GM12892 (cell line): ENCODE measurements around the gene MYH10.

Experiments used
- POLR2A ChIP-seq: IDR thresholded peaks from 2 replicates; pipeline ENCODE4 v1.6.1; 2011; ENCODE audit warnings: low read depth, low read length, control low read depth
- POLR2AphosphoS5 ChIP-seq: IDR thresholded peaks from 2 replicates; pipeline ENCODE4 v1.6.1; 2011; ENCODE audit warnings: low read depth, low read length, control low read depth
- TAF1 ChIP-seq: IDR thresholded peaks from 2 replicates; pipeline ENCODE4 v1.6.1; 2011; ENCODE audit warnings: low read depth, mild to moderate bottlenecking, control low read depth, low read length, borderline replicate concordance

DNA sequence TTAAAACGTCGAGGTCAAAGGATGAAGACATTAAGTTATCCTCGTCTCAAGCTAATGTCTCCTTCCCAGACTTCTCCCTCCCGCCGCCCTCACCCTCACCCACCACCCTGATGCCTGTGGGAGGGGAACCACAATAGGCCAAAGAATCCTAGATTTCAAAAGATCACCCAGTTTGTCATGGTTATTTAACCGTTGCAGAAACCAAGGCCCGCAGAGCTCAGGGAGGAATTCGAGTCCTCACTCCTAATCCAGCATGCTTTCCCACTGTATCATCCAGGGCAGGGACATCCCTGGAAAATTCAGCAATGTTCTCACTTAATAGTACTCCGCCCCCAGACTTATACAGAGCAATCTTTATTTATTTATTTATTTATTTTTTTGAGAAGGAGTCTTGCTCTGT is 41.8 kb upstream of the MYH10 start:
- no peak for TF ChIP-seq POLR2A
- no peak for TF ChIP-seq POLR2AphosphoS5
- TF ChIP-seq TAF1: no peak
